HFFc6 (cell line): ENCODE measurements around the gene PRR18. TPM values are rescaled to one million over a fixed set of nuclear protein-coding genes. Genes with fewer than 3 reads are reported as not detected.

Experiments used
- DNase-seq: peaks from one replicate; pipeline ENCODE4 v3.0.0-alpha.2; 2018
- H3K27ac Mint-ChIP-seq: 2 replicates; pipeline ENCODE4 v1.8.0; 2020; ENCODE audit warnings: mild to moderate bottlenecking, mixed read lengths
- H3K27me3 Mint-ChIP-seq: 2 replicates; pipeline ENCODE4 v1.8.0; 2021; ENCODE audit warnings: mild to moderate bottlenecking, moderate library complexity, mixed read lengths; ENCODE audit not compliant: insufficient read depth
- H3K36me3 Mint-ChIP-seq: 2 replicates; pipeline ENCODE4 v1.8.0; 2021; ENCODE audit warnings: low read depth, mixed read lengths
- H3K4me1 Mint-ChIP-seq: 2 replicates; pipeline ENCODE4 v1.8.0; 2020; ENCODE audit warnings: low read depth, mixed read lengths
- H3K4me3 Mint-ChIP-seq: 2 replicates; pipeline ENCODE4 v1.8.0; 2020; ENCODE audit warnings: mild to moderate bottlenecking, moderate library complexity, mixed read lengths
- H3K9me3 Mint-ChIP-seq: 2 replicates; pipeline ENCODE4 v1.8.0; 2020; ENCODE audit warnings: mild to moderate bottlenecking, mixed read lengths
- total RNA-seq, 6 experiments: library from RNA; stranded (reverse); fragmentation: NEBNext Ultra II Directional; extraction: Animal tissue kit (Norgen Biotek cat#: 25700); gene quantifications; 2 replicates in 1 of 6; 3 replicates in 5 of 6; pipeline ENCODE4 v1.2.3, GENCODE V29; 2021
- TF ChIP-seq, protein P1 (sequence below): fragments of 200-600 bp; sonication (generic); IDR thresholded peaks from 2 replicates; pipeline ENCODE4 v1.5.0; 2021; ENCODE audit warnings: antibody characterized with exemption, mild to moderate bottlenecking

Gene PRR18
- total RNA-seq, 6 experiments from 2014 or later = not detected

- H3K4me3 Mint-ChIP-seq = no peak overlapping the region
- peaks cover 4% of the 10 kb centered on the region; the same call in 1 of the 2 replicates for H3K9me3 Mint-ChIP-seq
- H3K27me3 Mint-ChIP-seq = peaks cover 3% of the 10 kb centered on the region; the same call in 1 of the 2 replicates
- DNase-seq = no peak
- no peak overlapping the region for H3K27ac Mint-ChIP-seq
- H3K4me1 Mint-ChIP-seq = no peaks in the 10 kb centered on the region; the same call in 1 of the 2 replicates
- TF ChIP-seq, protein P1, sequence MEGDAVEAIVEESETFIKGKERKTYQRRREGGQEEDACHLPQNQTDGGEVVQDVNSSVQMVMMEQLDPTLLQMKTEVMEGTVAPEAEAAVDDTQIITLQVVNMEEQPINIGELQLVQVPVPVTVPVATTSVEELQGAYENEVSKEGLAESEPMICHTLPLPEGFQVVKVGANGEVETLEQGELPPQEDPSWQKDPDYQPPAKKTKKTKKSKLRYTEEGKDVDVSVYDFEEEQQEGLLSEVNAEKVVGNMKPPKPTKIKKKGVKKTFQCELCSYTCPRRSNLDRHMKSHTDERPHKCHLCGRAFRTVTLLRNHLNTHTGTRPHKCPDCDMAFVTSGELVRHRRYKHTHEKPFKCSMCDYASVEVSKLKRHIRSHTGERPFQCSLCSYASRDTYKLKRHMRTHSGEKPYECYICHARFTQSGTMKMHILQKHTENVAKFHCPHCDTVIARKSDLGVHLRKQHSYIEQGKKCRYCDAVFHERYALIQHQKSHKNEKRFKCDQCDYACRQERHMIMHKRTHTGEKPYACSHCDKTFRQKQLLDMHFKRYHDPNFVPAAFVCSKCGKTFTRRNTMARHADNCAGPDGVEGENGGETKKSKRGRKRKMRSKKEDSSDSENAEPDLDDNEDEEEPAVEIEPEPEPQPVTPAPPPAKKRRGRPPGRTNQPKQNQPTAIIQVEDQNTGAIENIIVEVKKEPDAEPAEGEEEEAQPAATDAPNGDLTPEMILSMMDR = no peak
- H3K36me3 Mint-ChIP-seq = no peaks in the 10 kb centered on the region
These were observed 29.4 kb downstream of the PRR18 start for GRCh38 chr6:166278579-166279392.

DNA sequence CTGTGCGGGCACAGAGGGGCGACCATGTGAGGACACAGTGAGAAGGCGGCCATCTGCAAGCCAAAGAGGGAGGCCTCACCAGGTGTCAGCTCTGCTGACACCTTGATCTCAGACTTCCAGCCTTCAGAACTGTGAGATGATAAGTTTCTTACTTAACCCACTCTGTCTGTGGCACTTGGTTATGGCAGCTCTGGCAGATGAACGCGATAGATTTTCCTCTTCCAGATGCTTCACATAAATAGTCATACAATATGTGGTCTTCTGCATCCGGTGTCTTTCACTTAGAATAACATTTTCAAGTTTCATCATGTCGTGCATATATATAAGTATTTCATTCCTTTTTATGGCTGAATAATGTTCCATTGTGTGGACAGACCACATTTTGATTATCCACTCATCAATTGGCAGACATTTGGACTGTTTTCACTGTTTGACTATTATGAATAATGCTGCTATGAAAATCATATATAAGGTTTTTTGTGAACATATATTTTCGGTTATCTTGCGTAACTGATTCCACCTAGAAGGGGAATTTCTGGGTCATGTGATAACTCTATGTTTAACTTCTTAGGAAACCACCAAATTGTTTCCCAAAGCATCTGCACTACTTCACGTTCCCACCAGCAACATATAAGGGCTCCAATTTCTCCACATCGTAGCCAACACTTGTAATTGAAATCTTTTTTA is 30.2 kb downstream of the PRR18 start:
- Mint-ChIP-seq H3K4me3 (no peak overlapping the region), H3K36me3 (no peaks in the 10 kb centered on the region), H3K4me1 (no peaks in the 10 kb centered on the region; the same call in 1 of the 2 replicates), H3K9me3 (peaks cover 4% of the 10 kb centered on the region; the same call in 1 of the 2 replicates), H3K27ac (no peak overlapping the region), H3K27me3 (peaks cover 3% of the 10 kb centered on the region; the same call in 1 of the 2 replicates)
- no peak for DNase-seq
- TF ChIP-seq, protein P1 = no peak

GRCh38 chr6:166277018-166277417 is 31.2 kb downstream of the PRR18 start:
- Mint-ChIP-seq H3K4me3 (no peak overlapping the region), H3K4me1 (no peaks in the 10 kb centered on the region; the same call in 1 of the 2 replicates), H3K27me3 (no peaks in the 10 kb centered on the region), H3K36me3 (no peaks in the 10 kb centered on the region), H3K27ac (no peak overlapping the region), H3K9me3 (peaks cover 4% of the 10 kb centered on the region; the same call in 1 of the 2 replicates)
- DNase-seq = no peak
- TF ChIP-seq, protein P1 = no peak

DNA sequence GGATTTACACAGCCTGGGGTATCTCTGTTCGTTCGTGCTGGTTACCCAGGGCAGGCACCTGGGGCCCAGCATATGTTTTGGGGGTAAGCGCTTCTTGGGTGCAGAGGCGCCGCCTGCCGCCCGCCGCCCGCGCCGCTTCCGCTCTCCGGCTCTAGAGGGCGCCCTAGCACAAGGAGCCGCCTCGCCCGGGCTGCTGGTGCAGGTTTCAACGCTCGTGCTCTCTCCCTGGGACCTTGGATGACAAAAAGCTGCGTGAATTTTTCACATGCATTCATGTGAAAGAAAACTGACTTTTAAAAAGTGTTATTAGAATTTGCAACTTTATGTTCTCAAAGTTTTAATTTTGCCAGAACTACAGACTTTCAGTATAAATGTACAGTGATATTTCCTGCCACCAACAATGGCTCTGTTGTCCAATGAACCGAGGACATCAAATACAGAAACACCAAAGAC is 32.5 kb downstream of the PRR18 start:
- peak; percentile 10 for DNase-seq
- H3K4me1 Mint-ChIP-seq = no peaks in the 10 kb centered on the region; the same call in 1 of the 2 replicates
- H3K9me3 Mint-ChIP-seq = peaks cover 4% of the 10 kb centered on the region; the same call in 1 of the 2 replicates
- TF ChIP-seq, protein P1 = peak; percentile 93
- no peaks in the 10 kb centered on the region; the same call in 1 of the 2 replicates for H3K27me3 Mint-ChIP-seq
- no peak overlapping the region for H3K27ac Mint-ChIP-seq
- no peaks in the 10 kb centered on the region for H3K36me3 Mint-ChIP-seq
- H3K4me3 Mint-ChIP-seq = no peak overlapping the region

DNA sequence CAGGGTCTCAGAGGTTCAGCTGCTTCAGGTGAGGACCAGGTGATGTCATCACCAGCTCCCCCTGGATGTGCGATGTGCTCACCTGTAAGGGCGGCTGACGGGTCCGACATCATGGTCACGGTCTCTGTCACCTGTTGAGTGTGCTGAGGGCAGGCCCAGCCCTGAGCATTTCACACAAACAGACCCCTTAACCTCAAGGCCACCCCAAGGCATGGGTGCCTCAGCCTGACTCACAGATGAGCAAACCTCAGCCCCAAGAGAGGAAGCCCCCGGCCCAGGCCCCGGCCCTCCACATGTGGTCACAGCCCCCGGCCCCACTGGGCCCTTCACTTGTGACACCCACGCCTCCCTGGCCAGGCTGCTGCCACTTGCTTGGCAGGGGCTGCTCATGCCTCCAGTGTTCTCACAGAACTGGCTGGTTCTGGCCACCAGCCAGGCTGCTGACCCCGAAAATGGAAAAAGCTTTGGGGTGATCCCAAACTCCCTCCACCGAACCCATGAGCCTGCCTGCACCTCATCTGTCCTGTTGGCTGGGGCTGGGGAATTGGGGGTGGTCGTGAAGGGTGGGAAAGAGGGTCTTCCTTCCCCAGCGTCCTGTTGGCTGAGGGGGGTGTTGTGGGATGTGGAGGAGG is 33.3 kb downstream of the PRR18 start:
- no peaks in the 10 kb centered on the region for H3K36me3 Mint-ChIP-seq
- no peaks in the 10 kb centered on the region for H3K9me3 Mint-ChIP-seq
- H3K4me3 Mint-ChIP-seq = no peak overlapping the region
- TF ChIP-seq, protein P1 = no peak
- no peaks in the 10 kb centered on the region; the same call in 1 of the 2 replicates for H3K4me1 Mint-ChIP-seq
- H3K27me3 Mint-ChIP-seq = peaks cover 2% of the 10 kb centered on the region; the same call in 1 of the 2 replicates
- no peak for DNase-seq
- no peak overlapping the region for H3K27ac Mint-ChIP-seq
